Measurements from ENCODE around the gene STX1B. TPM values are rescaled to one million over a fixed set of nuclear protein-coding genes. Genes with fewer than 3 reads are reported as not detected.

STX1B gene
- polyA plus RNA-seq, 1 donor (not counting 4 experiments of a cell fraction or from before 2014, with no cell fraction given), result 0.34 TPM

DNA sequence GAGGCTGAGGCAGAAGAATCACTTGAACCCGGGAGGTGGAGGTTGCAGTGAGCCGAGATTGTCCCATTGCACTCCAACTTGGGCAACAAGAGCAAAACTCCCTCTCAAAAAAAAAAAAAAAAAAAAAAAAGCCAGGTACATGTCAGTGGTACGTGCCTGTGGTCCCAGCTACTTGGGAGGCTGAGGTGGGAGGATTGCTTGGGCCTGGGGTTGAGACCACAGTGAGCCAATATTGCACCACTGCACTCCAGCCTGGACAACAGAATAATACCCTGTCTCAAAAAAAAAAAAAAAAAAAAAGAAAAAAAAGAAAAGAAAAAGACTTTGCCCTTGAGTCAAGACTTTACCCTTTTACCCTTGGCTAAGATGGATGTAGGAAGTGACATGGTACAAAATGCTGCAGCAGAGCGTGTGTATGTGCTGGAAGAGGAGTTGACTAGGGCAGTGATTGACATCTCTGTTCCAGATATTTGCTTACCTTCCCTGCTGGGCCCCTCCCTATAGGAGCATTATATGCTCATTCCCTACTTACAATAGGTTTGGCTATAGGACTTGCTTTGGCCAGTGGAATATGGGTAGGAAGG is 33.6 kb upstream of the STX1B start:
- no peak overlapping the region for H3K27ac ChIP-seq (ENCODE audit: control insufficient read depth, insufficient read depth, low read length)
- H2AFZ ChIP-seq (ENCODE audit: control insufficient read depth, low read length), result no peak overlapping the region
- H3K36me3 ChIP-seq (ENCODE audit: control insufficient read depth in 2 of 2, extremely low read depth in 1 of 2, insufficient read depth in 2 of 2, low read length in 2 of 2), result peaks cover 13 to 18% of the 10 kb centered on the region in 2 experiments
- DNase-seq (ENCODE audit: low read depth, low spot score), result no peak
- TF ChIP-seq, protein P1, sequence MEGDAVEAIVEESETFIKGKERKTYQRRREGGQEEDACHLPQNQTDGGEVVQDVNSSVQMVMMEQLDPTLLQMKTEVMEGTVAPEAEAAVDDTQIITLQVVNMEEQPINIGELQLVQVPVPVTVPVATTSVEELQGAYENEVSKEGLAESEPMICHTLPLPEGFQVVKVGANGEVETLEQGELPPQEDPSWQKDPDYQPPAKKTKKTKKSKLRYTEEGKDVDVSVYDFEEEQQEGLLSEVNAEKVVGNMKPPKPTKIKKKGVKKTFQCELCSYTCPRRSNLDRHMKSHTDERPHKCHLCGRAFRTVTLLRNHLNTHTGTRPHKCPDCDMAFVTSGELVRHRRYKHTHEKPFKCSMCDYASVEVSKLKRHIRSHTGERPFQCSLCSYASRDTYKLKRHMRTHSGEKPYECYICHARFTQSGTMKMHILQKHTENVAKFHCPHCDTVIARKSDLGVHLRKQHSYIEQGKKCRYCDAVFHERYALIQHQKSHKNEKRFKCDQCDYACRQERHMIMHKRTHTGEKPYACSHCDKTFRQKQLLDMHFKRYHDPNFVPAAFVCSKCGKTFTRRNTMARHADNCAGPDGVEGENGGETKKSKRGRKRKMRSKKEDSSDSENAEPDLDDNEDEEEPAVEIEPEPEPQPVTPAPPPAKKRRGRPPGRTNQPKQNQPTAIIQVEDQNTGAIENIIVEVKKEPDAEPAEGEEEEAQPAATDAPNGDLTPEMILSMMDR (optimal IDR thresholded peaks at IDR 0.05 in 1 of 3, IDR thresholded peaks at IDR 0.05 in 1 of 3, conservative IDR thresholded peaks at IDR 0.05 in 1 of 3; ENCODE audit: extremely low read depth in 1 of 3, insufficient read depth in 2 of 3, low read length in 3 of 3), result no peak
- H3K9me3 ChIP-seq (ENCODE audit: control insufficient read depth, low read depth, low read length), result no peaks in the 10 kb centered on the region
- no peaks in the 10 kb centered on the region for H4K20me1 ChIP-seq (ENCODE audit: control insufficient read depth, extremely low read depth, insufficient read depth, low read length)
- H3K27me3 ChIP-seq (ENCODE audit: control insufficient read depth, extremely low read depth, insufficient read depth, low read length), result no peaks in the 10 kb centered on the region
- H3K4me3 ChIP-seq (ENCODE audit: control insufficient read depth in 2 of 3, extremely low read depth in 1 of 3, insufficient read depth in 2 of 3, low read depth in 1 of 3, low read length in 3 of 3), result no peak overlapping the region
- H3K79me2 ChIP-seq (ENCODE audit: control insufficient read depth, insufficient read depth, low read length), result no peaks in the 10 kb centered on the region
- H3K4me2 ChIP-seq (ENCODE audit: control insufficient read depth, extremely low read depth, insufficient read depth, low read depth, low read length), result no peak overlapping the region
- H3K9ac ChIP-seq (ENCODE audit: control insufficient read depth, extremely low read depth, insufficient read depth, low read length), result no peak overlapping the region
- dilution Hi-C loops (cut with MboI; ENCODE audit: extremely low pct_ligation_motif_present, low sequenced_read_pairs), result no loop called here
- no peak for FAIRE-seq
- no peaks in the 10 kb centered on the region for H3K4me1 ChIP-seq (ENCODE audit: control insufficient read depth, extremely low read depth, insufficient read depth, low read length)
- no peaks in the 10 kb centered on the region for H3K9me1 ChIP-seq (ENCODE audit: control insufficient read depth, extremely low read depth, insufficient read depth, low read length)

DNA sequence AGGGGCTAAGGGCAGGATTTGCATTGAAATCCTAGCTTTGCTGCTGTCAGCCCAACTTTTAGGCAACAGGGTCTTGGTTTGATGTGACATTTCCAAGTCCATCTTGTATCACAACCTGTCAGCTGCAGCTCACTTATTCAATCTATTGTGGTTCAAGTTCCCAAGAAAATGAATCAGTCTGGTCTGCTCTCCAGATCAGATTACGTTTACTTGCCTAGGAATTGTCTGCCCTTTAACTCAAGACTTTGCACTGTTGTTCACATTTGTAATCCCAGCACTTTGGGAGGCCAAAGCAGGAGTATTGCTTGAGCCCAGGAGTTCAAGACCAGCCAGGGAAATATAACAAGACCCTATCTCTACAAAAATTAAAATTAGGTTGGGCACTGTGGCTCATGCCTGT is 32.9 kb upstream of the STX1B start:
- no peaks in the 10 kb centered on the region for H3K79me2 ChIP-seq (ENCODE audit: control insufficient read depth, insufficient read depth, low read length)
- FAIRE-seq (no peak), DNase-seq (ENCODE audit: low read depth, low spot score) (no peak)
- TF ChIP-seq, protein P1 (optimal IDR thresholded peaks at IDR 0.05 in 1 of 3, IDR thresholded peaks at IDR 0.05 in 1 of 3, conservative IDR thresholded peaks at IDR 0.05 in 1 of 3; ENCODE audit: extremely low read depth in 1 of 3, insufficient read depth in 2 of 3, low read length in 3 of 3), result no peak
- no peak for TF ChIP-seq EZH2 (IDR thresholded peaks at IDR 0.05; ENCODE audit: low read length)
- H3K27me3 ChIP-seq (ENCODE audit: control insufficient read depth, extremely low read depth, insufficient read depth, low read length), result no peaks in the 10 kb centered on the region
- no peak overlapping the region for H3K27ac ChIP-seq (ENCODE audit: control insufficient read depth, insufficient read depth, low read length)
- H3K36me3 ChIP-seq (ENCODE audit: control insufficient read depth in 2 of 2, extremely low read depth in 1 of 2, insufficient read depth in 2 of 2, low read length in 2 of 2), result peaks cover 17 to 20% of the 10 kb centered on the region in 2 experiments
- H4K20me1 ChIP-seq (ENCODE audit: control insufficient read depth, extremely low read depth, insufficient read depth, low read length), result no peaks in the 10 kb centered on the region
- H2AFZ ChIP-seq (ENCODE audit: control insufficient read depth, low read length), result no peak overlapping the region
- no peaks in the 10 kb centered on the region for H3K9me1 ChIP-seq (ENCODE audit: control insufficient read depth, extremely low read depth, insufficient read depth, low read length)
- H3K4me3 ChIP-seq (ENCODE audit: control insufficient read depth in 2 of 3, extremely low read depth in 1 of 3, insufficient read depth in 2 of 3, low read depth in 1 of 3, low read length in 3 of 3), result no peak overlapping the region
- H3K9me3 ChIP-seq (ENCODE audit: control insufficient read depth, low read depth, low read length), result no peaks in the 10 kb centered on the region
- no peak overlapping the region for H3K4me2 ChIP-seq (ENCODE audit: control insufficient read depth, extremely low read depth, insufficient read depth, low read depth, low read length)
- H3K9ac ChIP-seq (ENCODE audit: control insufficient read depth, extremely low read depth, insufficient read depth, low read length), result no peak overlapping the region
- dilution Hi-C loops (cut with MboI; ENCODE audit: extremely low pct_ligation_motif_present, low sequenced_read_pairs), result no loop called here
- H3K4me1 ChIP-seq (ENCODE audit: control insufficient read depth, extremely low read depth, insufficient read depth, low read length), result no peaks in the 10 kb centered on the region
